ENCODE measurements around the gene C3orf20. TPM values are rescaled to one million over a fixed set of nuclear protein-coding genes. Genes with fewer than 3 reads are reported as not detected.

Gene C3orf20
- total and polyA plus RNA-seq, 2 of the 4 experiments (the other 2 are of a cell fraction), result not detected

GRCh38 chr3:14680716-14681115 lies 5.8 kb downstream of the C3orf20 start:
- Histone ChIP-seq H3K79me1 (ENCODE audit: low read depth in 1 of 2, low read length in 2 of 2) (no peaks in the 10 kb centered on the region), H3K4ac (ENCODE audit: low read depth, low read length) (no peak overlapping the region), H3K56ac (ENCODE audit: extremely low read depth, insufficient read depth, low read length) (no peak overlapping the region), H3K9ac (ENCODE audit: low read depth, low read length) (no peak overlapping the region), H3K9me3 (ENCODE audit: control insufficient read depth, insufficient read depth, low read length) (no peaks in the 10 kb centered on the region; the same call in 1 of the 2 replicates), H2AK5ac (ENCODE audit: low read depth, low read length) (no peak overlapping the region), H4K91ac (ENCODE audit: insufficient read depth, low read depth, low read length) (no peak overlapping the region), H3K4me2 (ENCODE audit: low read depth, low read length) (no peak overlapping the region), H3K27ac (ENCODE audit: insufficient read depth, low read length) (no peak overlapping the region), H4K5ac (ENCODE audit: low read depth, low read length) (no peak overlapping the region), H2BK5ac (ENCODE audit: low read depth, low read length, poor library complexity, severe bottlenecking) (no peak overlapping the region), H2BK120ac (ENCODE audit: low read depth, low read length) (no peak overlapping the region), H2BK15ac (ENCODE audit: low read depth, low read length) (no peak overlapping the region), H2AFZ (replicated peaks; ENCODE audit: low read length, poor library complexity) (no peak overlapping the region), H4K8ac (ENCODE audit: low read depth in 2 of 2, low read length in 2 of 2) (no peak overlapping the region), H2BK20ac (ENCODE audit: low read depth, low read length) (no peak overlapping the region), H3K14ac (replicated peaks; ENCODE audit: low read depth, low read length) (no peak overlapping the region), H3K4me3 (ENCODE audit: insufficient read depth, low read depth, low read length) (no peak overlapping the region), H3K4me1 (ENCODE audit: control insufficient read depth, insufficient read depth, low read length) (no peaks in the 10 kb centered on the region), H3K18ac (ENCODE audit: low read depth, low read length) (no peak overlapping the region), H2AK9ac (replicated peaks; ENCODE audit: low read depth, low read length, poor library complexity) (no peak overlapping the region), H3K36me3 (ENCODE audit: control insufficient read depth, insufficient read depth, low read length) (no peaks in the 10 kb centered on the region), H3K9me1 (ENCODE audit: insufficient read depth, low read length) (peaks cover 4% of the 10 kb centered on the region; the same call in 1 of the 2 replicates), H3K27me3 (ENCODE audit: control insufficient read depth, insufficient read depth, low read length) (no peaks in the 10 kb centered on the region), H4K20me1 (ENCODE audit: insufficient read depth, low read length) (no peaks in the 10 kb centered on the region), H3K23ac (ENCODE audit: low read depth, low read length) (no peak overlapping the region)
- CTCF ChIA-PET, result interaction anchor here (0.6 to 0.7 kb wide), 2 partner anchors 847 to 1081 kb away, joined by 3 read pairs; no protein-coding TSS in a partner anchor
- dilution Hi-C loops (cut with HindIII; ENCODE audit: low sequenced_read_pairs, unreplicated experiment), result no loop called here
- TF ChIP-seq USF2 (IDR thresholded peaks at IDR 0.05; ENCODE audit: low read depth, low read length) (no peak), POLR2A (IDR thresholded peaks at IDR 0.05; ENCODE audit: low read depth, low read length) (no peak), MAZ (IDR thresholded peaks at IDR 0.05; ENCODE audit: borderline replicate concordance, low read depth, low read length) (no peak)
- DNase-seq (peak; percentile 18), ATAC-seq (ENCODE audit: low read depth) (no peak)
- WGBS, 2 experiments (ENCODE audit: extremely low coverage in 2 of 2, insufficient read length in 1 of 2), result no CpG with 5 or more reads among the region's 2 CpGs
- BruUV-seq (replicated peaks), result no TSS peak
- POLR2A ChIA-PET (ENCODE audit: unreplicated experiment), result no interaction called here
- intact Hi-C loops (cut with micrococcal nuclease), result no loop called here
- in situ Hi-C loops (cut with MboI; ENCODE audit: low sequenced_read_pairs), result no loop called here
